Adrenal gland (tissue), 12 donors: ENCODE measurements around the gene HADHB. TPM values are rescaled to one million over a fixed set of nuclear protein-coding genes. Genes with fewer than 3 reads are reported as not detected.
"Not testable (repeated sequence)": the region's sequence is repeated elsewhere in the genome, so short reads cannot be mapped to it uniquely, and the experiment has no call there.

Experiments
- DNase-seq, 7 donors: peaks; one replicate each; pipeline ENCODE4 v3.0.0-alpha.2; 2019 to 2020
- H3K27ac ChIP-seq, 5 donors: fragments of 200-600 bp; sonication (generic) in 4 of 5; 1 replicate in 3 of 5; 2 replicates in 2 of 5; pipeline versions ENCODE4 v1.5.1 to v1.8.0; 2016 to 2020; ENCODE audit warnings: mild to moderate bottlenecking in 1 of 5
- H3K27me3 ChIP-seq: fragments of 200-600 bp; 2 replicates; pipeline ENCODE4 v1.8.0; 2021
- H3K36me3 ChIP-seq, 2 donors: fragments of 200-600 bp; replicated peaks in 1 of 2; 1 replicate in 1 of 2; 2 replicates in 1 of 2; pipeline versions ENCODE4 v1.5.1 to v1.8.0; 2018 to 2022
- H3K4me1 ChIP-seq, 2 donors: fragments of 200-600 bp; replicated peaks in 1 of 2; 1 replicate in 1 of 2; 2 replicates in 1 of 2; pipeline versions ENCODE4 v1.5.1 to v1.8.0; 2018 to 2021
- H3K4me3 ChIP-seq, 4 donors: fragments of 200-600 bp; sonication (generic) in 3 of 4; one replicate each; pipeline ENCODE4 v1.5.1; 2016 to 2018
- H3K9me3 ChIP-seq, 3 donors: fragments of 200-600 bp; sonication (generic) in 1 of 3; replicated peaks in 1 of 3; 1 replicate in 2 of 3; 2 replicates in 1 of 3; pipeline versions ENCODE4 v1.5.1 to v1.8.0; 2016 to 2021
- POLR2A ChIP-seq, 2 donors: fragments of 450-650 bp; IDR thresholded peaks; one replicate each; pipeline ENCODE4 v1.6.1; 2017; ENCODE audit warnings: antibody characterized with exemption in 2 of 2, mild to moderate bottlenecking in 2 of 2, moderate library complexity in 1 of 2
- WGBS, 4 donors: extraction: QIAGEN DNeasy Blood & Tissue Kit in 2 of 4; methylation state at CpG; one replicate each; pipeline versions ENCODE4 v1.1.5 to v1.1.7; 2013 to 2017; 5-methylcytosine and 5-hydroxymethylcytosine counted together
- intact Hi-C, 2 donors: fragments of 100-400 bp; cut with DNase I; formaldehyde crosslinking; loops; one replicate each; pipeline versions ENCODE4 v1.14.1 to v1.15.0; 2022 to 2023
- polyA plus RNA-seq, 3 donors: library from polyadenylated mRNA; stranded (reverse); fragments of 200-250 nt in 2 of 3; fragments of 350-450 nt in 1 of 3; fragmentation: Illumina TruSeq in 1 of 3; extraction: RNeasy Lipid Tissue Mini Kit (QIAGEN cat#74804) in 1 of 3; gene quantifications; one replicate each; pipeline ENCODE4 v1.2.3, GENCODE V29; 2013 to 2014
- total RNA-seq, 9 donors: library from RNA; depleted of rRNA in 4 of 9; stranded (reverse); fragments of >200 nt in 4 of 9; fragments of 120-200 nt in 1 of 9; fragmentation: NEBNext Ultra II Directional in 1 of 9; extraction: Animal tissue kit (Norgen Biotek cat#: 25700) in 1 of 9; gene quantifications; one replicate each; pipeline versions ENCODE4 v1.1.0 to v1.2.4, GENCODE V29; 2013 to 2023
- TF ChIP-seq, protein P1 (sequence below), 6 experiments: fragments of 450-650 bp in 4 of 6; fragments of 200-600 bp in 2 of 6; sonication (generic) in 1 of 6; IDR thresholded peaks; 1 replicate in 5 of 6; 2 replicates in 1 of 6; pipeline versions ENCODE4 v1.5.1 to v1.8.0; 2016 to 2021; ENCODE audit warnings: antibody characterized with exemption in 6 of 6, mild to moderate bottlenecking in 2 of 6, moderate library complexity in 1 of 6
- donor health status: healthy with polysubstance abuse.
- donor health status: Bipolar disorder and iron deficiency.
- donor health status: DM: yes; HTN: yes; CAD: no.
- donor health status: DM: no; HTN: no; CAD: no.
- donor health status: DM: no; HTN: no; CAD: no.
- donor health status: DM: yes; HTN: yes; CAD: no.

HADHB gene
- total and polyA plus RNA-seq, 12 donors: 69.6 to 496 (median 364) TPM

DNA sequence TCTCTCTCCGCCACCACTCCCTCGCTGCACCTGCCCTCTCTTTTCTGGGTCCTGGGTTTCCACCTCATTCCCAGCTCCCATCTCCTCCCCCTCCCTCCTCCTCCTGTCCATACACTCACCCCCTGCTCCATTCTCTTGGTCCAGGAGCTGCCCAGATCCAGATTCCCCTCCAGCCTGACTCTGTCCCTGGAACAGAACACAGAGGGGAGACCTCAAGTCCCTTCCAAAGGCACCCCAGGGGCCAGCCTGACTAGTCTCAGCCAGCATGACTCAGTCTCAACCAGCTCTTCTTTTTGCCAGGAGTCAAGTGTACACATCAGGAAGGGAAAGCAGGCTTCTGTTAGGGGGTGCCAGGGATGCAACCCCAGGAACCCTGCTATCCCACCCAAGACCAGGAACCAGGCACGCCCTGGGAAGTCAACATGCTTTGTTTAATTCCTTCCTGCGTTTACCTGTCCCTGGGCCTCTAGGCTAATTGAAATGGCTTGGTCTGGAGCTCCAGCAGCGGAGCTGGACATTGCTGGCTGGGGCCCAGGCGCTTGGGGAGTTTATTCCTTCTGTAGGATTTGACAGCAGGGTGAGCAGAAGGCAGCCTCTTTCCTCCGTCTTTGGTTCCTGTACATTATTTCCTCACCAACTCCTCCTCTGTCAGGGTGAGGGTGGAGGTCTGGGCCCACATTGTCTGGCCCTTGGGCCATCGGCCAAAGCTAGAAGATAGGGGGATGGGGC lies 72.8 kb downstream of the HADHB start:
- intact Hi-C loops: no loop called here
- DNase-seq: no peak
- no peaks in the 10 kb centered on the region for H3K27me3 ChIP-seq
- 87 to 96% (median 93%) methylated on average over 8 of the region's 8 CpGs for WGBS, 4 donors
- TF ChIP-seq, protein P1, sequence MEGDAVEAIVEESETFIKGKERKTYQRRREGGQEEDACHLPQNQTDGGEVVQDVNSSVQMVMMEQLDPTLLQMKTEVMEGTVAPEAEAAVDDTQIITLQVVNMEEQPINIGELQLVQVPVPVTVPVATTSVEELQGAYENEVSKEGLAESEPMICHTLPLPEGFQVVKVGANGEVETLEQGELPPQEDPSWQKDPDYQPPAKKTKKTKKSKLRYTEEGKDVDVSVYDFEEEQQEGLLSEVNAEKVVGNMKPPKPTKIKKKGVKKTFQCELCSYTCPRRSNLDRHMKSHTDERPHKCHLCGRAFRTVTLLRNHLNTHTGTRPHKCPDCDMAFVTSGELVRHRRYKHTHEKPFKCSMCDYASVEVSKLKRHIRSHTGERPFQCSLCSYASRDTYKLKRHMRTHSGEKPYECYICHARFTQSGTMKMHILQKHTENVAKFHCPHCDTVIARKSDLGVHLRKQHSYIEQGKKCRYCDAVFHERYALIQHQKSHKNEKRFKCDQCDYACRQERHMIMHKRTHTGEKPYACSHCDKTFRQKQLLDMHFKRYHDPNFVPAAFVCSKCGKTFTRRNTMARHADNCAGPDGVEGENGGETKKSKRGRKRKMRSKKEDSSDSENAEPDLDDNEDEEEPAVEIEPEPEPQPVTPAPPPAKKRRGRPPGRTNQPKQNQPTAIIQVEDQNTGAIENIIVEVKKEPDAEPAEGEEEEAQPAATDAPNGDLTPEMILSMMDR (IDR thresholded peaks at IDR 0.05): no peak
- TF ChIP-seq POLR2A (IDR thresholded peaks at IDR 0.05): no peak
- H3K36me3 ChIP-seq: no peaks in the 10 kb centered on the region
- H3K4me1 ChIP-seq: peaks cover 3% of the 10 kb centered on the region in 2 donors
- H3K27ac ChIP-seq: no peak overlapping the region
- H3K9me3 ChIP-seq: no peaks in the 10 kb centered on the region
- no peak overlapping the region for H3K4me3 ChIP-seq

DNA sequence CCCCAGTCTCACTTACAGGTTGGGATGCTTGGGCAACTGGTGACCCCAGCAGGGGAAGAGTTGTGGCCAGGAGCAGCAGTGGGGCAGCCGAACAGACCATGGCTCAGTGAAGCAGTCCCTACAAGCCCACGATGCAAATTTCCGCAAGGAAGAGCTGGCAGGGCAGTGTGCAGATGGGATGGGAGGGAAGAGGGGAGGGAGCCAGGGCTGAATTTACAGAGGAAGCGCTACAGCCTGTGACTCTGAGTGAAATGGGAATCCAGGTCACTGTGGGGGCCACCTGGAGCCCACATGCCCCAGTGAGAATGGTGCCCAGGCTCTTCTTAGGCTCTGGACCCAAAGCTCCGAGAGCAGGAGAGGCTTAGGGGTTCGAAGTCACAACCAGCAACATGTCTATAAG lies 74.2 kb downstream of the HADHB start:
- Histone ChIP-seq H3K4me3 (no peak overlapping the region), H3K4me1 (peaks cover 3% of the 10 kb centered on the region in 2 donors), H3K9me3 (no peaks in the 10 kb centered on the region), H3K36me3 (no peaks in the 10 kb centered on the region), H3K27ac (no peak overlapping the region), H3K27me3 (no peaks in the 10 kb centered on the region)
- WGBS, 4 donors: 57 to 68% (median 62%) methylated on average over 6 of the region's 6 CpGs
- TF ChIP-seq POLR2A (IDR thresholded peaks at IDR 0.05): no peak
- TF ChIP-seq, protein P1 (IDR thresholded peaks at IDR 0.05): no peak
- DNase-seq: no peak
- intact Hi-C loops: no loop called here

DNA sequence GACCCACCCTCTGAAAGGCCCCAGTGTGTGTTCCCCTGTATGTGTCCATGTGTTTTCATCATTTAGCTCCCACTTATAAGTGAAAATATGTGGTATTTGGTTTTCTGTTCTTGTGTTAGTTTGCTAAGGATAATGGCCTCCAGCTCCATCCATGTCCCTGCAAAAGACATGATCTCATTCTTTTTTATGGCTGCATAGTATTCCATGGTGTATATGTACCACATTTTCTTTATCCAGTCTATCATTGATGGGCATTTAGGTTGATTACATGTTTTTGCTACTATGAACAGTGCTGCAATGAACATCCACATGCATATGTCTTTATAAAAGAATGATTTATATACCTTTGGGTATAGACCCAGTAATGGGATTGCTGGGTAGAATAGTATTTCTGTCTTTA lies 79.7 kb downstream of the HADHB start:
- H3K9me3 ChIP-seq, H3K27ac ChIP-seq, H3K4me1 ChIP-seq, H3K36me3 ChIP-seq, DNase-seq, H3K27me3 ChIP-seq, H3K4me3 ChIP-seq: not testable (repeated sequence)
- intact Hi-C loops: loop anchor here in 1 of 2 donors (10.0 kb wide), 1 partner anchor 80 kb away; the partner anchor contains the start of genes HADHA and HADHB

DNA sequence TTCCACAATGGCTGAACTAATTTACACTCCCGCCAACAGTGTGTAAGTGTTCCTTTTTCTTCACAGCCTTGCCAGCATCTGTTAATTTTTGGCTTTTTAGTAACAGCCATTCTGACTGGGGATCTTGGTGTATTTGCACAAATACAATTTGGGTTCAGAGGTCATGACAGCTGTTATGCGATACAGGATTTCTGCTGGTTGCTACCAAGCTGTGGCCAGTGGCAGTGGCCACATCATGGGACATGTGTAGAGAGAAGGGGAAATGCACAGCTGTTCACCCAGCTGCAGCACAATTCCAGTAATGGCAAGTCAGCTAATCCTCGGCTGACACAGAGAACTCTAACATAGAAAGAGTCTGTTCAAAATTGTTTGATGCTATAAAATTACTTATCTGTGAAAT lies 80.2 kb downstream of the HADHB start:
- no peaks in the 10 kb centered on the region for H3K27me3 ChIP-seq
- intact Hi-C loops: loop anchor here in 1 of 2 donors (10.0 kb wide), 1 partner anchor 80 kb away; the partner anchor contains the start of genes HADHA and HADHB
- H3K36me3 ChIP-seq: no peaks in the 10 kb centered on the region
- TF ChIP-seq, protein P1 (IDR thresholded peaks at IDR 0.05): no peak
- no peak for TF ChIP-seq POLR2A (IDR thresholded peaks at IDR 0.05)
- H3K9me3 ChIP-seq: no peaks in the 10 kb centered on the region
- DNase-seq: no peak
- WGBS, 4 donors: 51 to 78% (median 65%) methylated on average over 3 of the region's 3 CpGs
- no peak overlapping the region for H3K4me3 ChIP-seq
- peaks cover 0 to 4% of the 10 kb centered on the region in 2 donors for H3K4me1 ChIP-seq
- H3K27ac ChIP-seq: no peak overlapping the region

DNA sequence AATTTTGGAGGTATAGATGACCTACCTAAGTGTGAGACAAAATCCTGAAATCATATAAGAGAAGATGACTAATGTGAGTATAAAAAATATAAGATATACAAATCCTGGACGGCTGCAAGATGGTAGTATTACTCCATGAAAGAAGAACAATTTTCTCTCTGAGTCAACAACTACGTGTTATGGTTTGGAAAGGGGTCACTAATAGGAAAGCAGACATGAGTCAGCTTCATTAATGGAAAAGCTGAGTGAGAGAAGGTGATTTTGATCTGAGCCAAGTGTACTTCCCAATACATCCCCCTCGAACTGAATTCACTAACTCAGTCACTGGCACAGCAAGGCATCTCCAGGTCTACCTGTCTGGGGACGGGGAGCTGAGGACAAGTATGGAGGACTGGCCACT lies 81.1 kb downstream of the HADHB start:
- no peak for TF ChIP-seq POLR2A (IDR thresholded peaks at IDR 0.05)
- TF ChIP-seq, protein P1 (IDR thresholded peaks at IDR 0.05): no peak
- H3K4me1 ChIP-seq: peaks cover 0 to 4% of the 10 kb centered on the region in 2 donors
- DNase-seq: no peak
- H3K4me3 ChIP-seq: no peak overlapping the region
- no peaks in the 10 kb centered on the region for H3K27me3 ChIP-seq
- intact Hi-C loops: loop anchor here in 1 of 2 donors (10.0 kb wide), 1 partner anchor 81 kb away; the partner anchor contains the start of genes HADHA and HADHB
- 55 to 66% (median 57%) methylated on average over 4 of the region's 4 CpGs for WGBS, 4 donors
- H3K9me3 ChIP-seq: no peaks in the 10 kb centered on the region
- H3K36me3 ChIP-seq: no peaks in the 10 kb centered on the region
- H3K27ac ChIP-seq: peak overlapping the region in 1 of 5 donors; percentile 25
